ENCODE measurements around the gene CNTN3.

GRCh38 chr3:74643636-74644035 is 29.2 kb upstream of the CNTN3 start:
- TF ChIP-seq TFAP4 (IDR thresholded peaks at IDR 0.05; ENCODE audit: borderline replicate concordance, low read depth) = no peak
- TF ChIP-seq ZNF274 (CRISPR knock-in tag; IDR thresholded peaks at IDR 0.05) = no peak
- no peak for TF ChIP-seq CTCF (CRISPR knock-in tag; IDR thresholded peaks at IDR 0.05)
- no peak for TF ChIP-seq ZNF318 (CRISPR knock-in tag; IDR thresholded peaks at IDR 0.05)
- TF ChIP-seq POLR2AphosphoS5 (IDR thresholded peaks at IDR 0.05; ENCODE audit: low read depth, low read length) = no peak
- no peak for TF ChIP-seq ETV6 (CRISPR knock-in tag; conservative IDR thresholded peaks at IDR 0.05)
- TF ChIP-seq EZH2 (conservative IDR thresholded peaks at IDR 0.05; ENCODE audit: low read depth, low read length) = no peak
- no peak for TF ChIP-seq RAD21 (CRISPR knock-in tag; IDR thresholded peaks at IDR 0.05)
- TF ChIP-seq NBN (conservative IDR thresholded peaks at IDR 0.05) = no peak
- no peak for TF ChIP-seq KDM5A (IDR thresholded peaks at IDR 0.05; ENCODE audit: borderline replicate concordance, low read length)
- TF ChIP-seq ZBTB37 (CRISPR knock-in tag; IDR thresholded peaks at IDR 0.05) = no peak
- no peak for TF ChIP-seq NFYB (CRISPR knock-in tag; IDR thresholded peaks at IDR 0.05)
- no peak for TF ChIP-seq ZNF383 (CRISPR knock-in tag; IDR thresholded peaks at IDR 0.05; ENCODE audit: borderline replicate concordance)
- TF ChIP-seq MAFK (conservative IDR thresholded peaks at IDR 0.05 in 1 of 2, IDR thresholded peaks at IDR 0.05 in 1 of 2; ENCODE audit: low read length in 2 of 2) = no peak

Measured in HepG2 (cell line).